Caco-2 (cell line): ENCODE data around the gene H6PD. TPM values are rescaled to one million over a fixed set of nuclear protein-coding genes. Genes with fewer than 3 reads are reported as not detected.

Experiments
- BruUV-seq: library from RNA; stranded (reverse); fragments of 400-500 nt; replicated peaks from 2 replicates; lab custom pipeline; 2021; lab: Mats Ljungman, UMichigan
- CTCF ChIA-PET: fragments of 300-600 bp; sonication (Branson Sonifier 250); formaldehyde crosslinking; loops from one replicate; lab custom pipeline; 2022; ENCODE audit warnings: antibody characterized with exemption; lab: Charles Lee
- POLR2A ChIA-PET: fragments of 300-600 bp; sonication (Branson Sonifier 250); formaldehyde crosslinking; loops from one replicate; lab custom pipeline; 2022; ENCODE audit warnings: antibody characterized with exemption; lab: Charles Lee
- DNase-seq, 2 experiments: peaks; one replicate each; pipeline versions ENCODE4 v3.0.0 to v3.0.0-alpha.2; 2020 to 2022
- H3K27me3 ChIP-seq: replicated peaks from 2 replicates; pipeline ENCODE4 v1.6.0; 2011; ENCODE audit warnings: low read length; ENCODE audit not compliant: control insufficient read depth, insufficient read depth
- H3K36me3 ChIP-seq: 2 replicates; pipeline ENCODE4 v1.5.1; 2011; ENCODE audit warnings: low read length; ENCODE audit not compliant: control insufficient read depth, insufficient read depth
- H3K4me1 ChIP-seq: fragments of 250-450 bp; sonication (Bioruptor Pico); 2 replicates; pipeline ENCODE4 v1.5.1; 2020; ENCODE audit warnings: mild to moderate bottlenecking
- H3K4me3 ChIP-seq: 2 replicates; pipeline ENCODE4 v1.5.1; 2011; ENCODE audit warnings: low read depth, mild to moderate bottlenecking, control low read depth, low read length
- H3K9me3 ChIP-seq: fragments of 250-450 bp; sonication (Bioruptor Pico); 2 replicates; pipeline ENCODE4 v1.5.1; 2020; ENCODE audit warnings: mild to moderate bottlenecking, moderate library complexity
- H3K27ac Mint-ChIP-seq: one replicate; pipeline ENCODE4 v1.8.0; 2022; ENCODE audit warnings: mixed read lengths; ENCODE audit not compliant: unreplicated experiment
- H3K27me3 Mint-ChIP-seq: one replicate; pipeline ENCODE4 v1.8.0; 2022; ENCODE audit warnings: mixed read lengths; ENCODE audit not compliant: insufficient read depth, unreplicated experiment
- H3K36me3 Mint-ChIP-seq: one replicate; pipeline ENCODE4 v1.8.0; 2022; ENCODE audit warnings: mild to moderate bottlenecking, mixed read lengths; ENCODE audit not compliant: insufficient read depth, unreplicated experiment
- H3K4me1 Mint-ChIP-seq: one replicate; pipeline ENCODE4 v1.8.0; 2022; ENCODE audit warnings: low read depth, mixed read lengths; ENCODE audit not compliant: unreplicated experiment
- H3K4me3 Mint-ChIP-seq: one replicate; pipeline ENCODE4 v1.8.0; 2022; ENCODE audit warnings: mild to moderate bottlenecking, moderate library complexity, mixed read lengths; ENCODE audit not compliant: unreplicated experiment
- H3K9me3 Mint-ChIP-seq: one replicate; pipeline ENCODE4 v1.8.0; 2022; ENCODE audit warnings: mixed read lengths; ENCODE audit not compliant: unreplicated experiment
- intact Hi-C: fragments of 100-400 bp; cut with micrococcal nuclease; formaldehyde crosslinking; loops from one replicate; pipeline ENCODE4 v1.10.0; 2022; ENCODE audit not compliant: unreplicated experiment
- total RNA-seq: library from RNA; stranded (reverse); gene quantifications from 2 replicates; pipeline ENCODE4 v1.2.3, GENCODE V29; 2022
- TF ChIP-seq, protein P1 (sequence below), 2 experiments: fragments of 200-600 bp in 1 of 2; IDR thresholded peaks; 1 replicate in 1 of 2; 2 replicates in 1 of 2; pipeline versions ENCODE4 v1.5.1 to v1.8.0; 2011 to 2022; ENCODE audit warnings: antibody characterized with exemption in 1 of 2, control low read depth in 1 of 2, inconsistent platforms in 1 of 2, low read depth in 1 of 2, low read length in 1 of 2, mild to moderate bottlenecking in 1 of 2, moderate library complexity in 1 of 2; ENCODE audit not compliant: insufficient read depth in 1 of 2, severe bottlenecking in 1 of 2, unreplicated experiment in 1 of 2

H6PD gene
- total RNA-seq, 1 experiment from 2014 or later = 13.0 TPM

DNA sequence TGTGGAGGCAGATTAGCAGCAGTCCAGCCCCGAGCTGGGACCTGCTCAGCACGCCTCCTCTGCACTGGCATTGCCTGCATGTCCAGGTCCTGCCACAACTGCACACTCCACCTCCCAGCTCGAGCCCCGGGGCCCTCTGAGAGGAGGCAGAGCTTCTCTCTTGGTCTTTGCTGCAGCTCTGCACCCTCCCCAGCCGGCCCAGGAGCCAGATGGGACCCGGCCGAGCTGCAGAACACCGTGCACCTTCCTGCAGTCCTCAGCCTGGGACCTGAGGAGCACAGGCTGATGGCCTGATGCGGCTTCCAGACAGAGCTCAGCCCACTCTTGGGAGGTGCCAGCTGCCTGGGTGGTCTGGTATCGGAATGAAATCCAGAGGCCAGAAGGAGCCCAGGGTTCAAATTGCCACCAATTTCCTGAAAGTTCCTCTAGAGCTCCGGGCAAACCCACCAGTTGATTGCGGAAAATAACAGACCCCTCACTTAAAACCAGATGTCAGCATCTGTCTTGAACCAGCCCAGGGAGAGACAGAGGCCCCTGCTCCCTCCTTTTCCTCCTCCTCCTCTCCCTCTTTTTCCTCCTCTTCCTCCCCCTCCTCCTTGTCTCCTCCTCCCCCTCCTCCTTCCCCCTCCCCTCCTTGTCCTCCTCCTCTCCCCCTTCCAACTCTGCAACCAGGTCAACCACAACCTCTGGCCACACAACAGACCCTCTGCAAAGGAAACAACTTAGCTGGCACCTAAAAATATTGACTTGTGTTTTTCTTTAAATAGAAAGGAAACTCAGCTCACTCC, 47.5 kb downstream of the H6PD start:
- Mint-ChIP-seq H3K4me1 (peaks cover 12% of the 10 kb centered on the region), H3K36me3 (no peaks in the 10 kb centered on the region), H3K9me3 (no peaks in the 10 kb centered on the region), H3K27ac (no peak overlapping the region), H3K27me3 (no peaks in the 10 kb centered on the region), H3K4me3 (no peak overlapping the region)
- CTCF ChIA-PET = interaction anchor here (1.0 kb wide), 1 partner anchor 292 kb away, joined by 3 read pairs; no protein-coding TSS in a partner anchor
- intact Hi-C loops = loop anchor here (10.0 kb wide), 1 partner anchor 293 kb away; no protein-coding TSS in a partner anchor
- no peaks in the 10 kb centered on the region for H3K36me3 ChIP-seq
- POLR2A ChIA-PET = no interaction called here
- BruUV-seq = no TSS peak
- TF ChIP-seq, protein P1, sequence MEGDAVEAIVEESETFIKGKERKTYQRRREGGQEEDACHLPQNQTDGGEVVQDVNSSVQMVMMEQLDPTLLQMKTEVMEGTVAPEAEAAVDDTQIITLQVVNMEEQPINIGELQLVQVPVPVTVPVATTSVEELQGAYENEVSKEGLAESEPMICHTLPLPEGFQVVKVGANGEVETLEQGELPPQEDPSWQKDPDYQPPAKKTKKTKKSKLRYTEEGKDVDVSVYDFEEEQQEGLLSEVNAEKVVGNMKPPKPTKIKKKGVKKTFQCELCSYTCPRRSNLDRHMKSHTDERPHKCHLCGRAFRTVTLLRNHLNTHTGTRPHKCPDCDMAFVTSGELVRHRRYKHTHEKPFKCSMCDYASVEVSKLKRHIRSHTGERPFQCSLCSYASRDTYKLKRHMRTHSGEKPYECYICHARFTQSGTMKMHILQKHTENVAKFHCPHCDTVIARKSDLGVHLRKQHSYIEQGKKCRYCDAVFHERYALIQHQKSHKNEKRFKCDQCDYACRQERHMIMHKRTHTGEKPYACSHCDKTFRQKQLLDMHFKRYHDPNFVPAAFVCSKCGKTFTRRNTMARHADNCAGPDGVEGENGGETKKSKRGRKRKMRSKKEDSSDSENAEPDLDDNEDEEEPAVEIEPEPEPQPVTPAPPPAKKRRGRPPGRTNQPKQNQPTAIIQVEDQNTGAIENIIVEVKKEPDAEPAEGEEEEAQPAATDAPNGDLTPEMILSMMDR (IDR thresholded peaks at IDR 0.05; ENCODE audit: insufficient read depth in 1 of 2, low read depth in 1 of 2, low read length in 1 of 2, severe bottlenecking in 1 of 2, unreplicated experiment in 1 of 2) = no peak
- H3K27me3 ChIP-seq = no peaks in the 10 kb centered on the region
- H3K9me3 ChIP-seq = peaks cover 3% of the 10 kb centered on the region; the same call in 1 of the 2 replicates
- H3K4me1 ChIP-seq = peaks cover 7% of the 10 kb centered on the region; the same call in 1 of the 2 replicates
- no peak overlapping the region for H3K4me3 ChIP-seq
- DNase-seq = no peak

DNA sequence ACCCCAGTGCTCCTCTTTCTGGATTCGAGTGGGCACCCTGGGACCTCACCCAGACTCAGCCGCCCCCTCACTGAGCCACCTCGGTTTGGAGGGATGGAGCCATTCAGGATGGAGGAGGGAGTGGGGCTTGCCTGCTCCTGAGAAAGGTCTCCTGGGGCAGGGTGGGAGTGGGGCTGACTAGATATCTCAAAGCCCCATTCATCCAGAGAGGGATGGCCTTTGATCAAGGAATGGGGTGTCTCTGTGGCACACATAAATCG, 48.1 kb downstream of the H6PD start:
- Mint-ChIP-seq H3K4me3 (no peak overlapping the region), H3K27me3 (no peaks in the 10 kb centered on the region), H3K27ac (no peak overlapping the region), H3K36me3 (no peaks in the 10 kb centered on the region), H3K4me1 (peaks cover 12% of the 10 kb centered on the region), H3K9me3 (no peaks in the 10 kb centered on the region)
- Histone ChIP-seq H3K36me3 (no peaks in the 10 kb centered on the region), H3K4me3 (no peak overlapping the region), H3K27me3 (no peaks in the 10 kb centered on the region), H3K4me1 (peaks cover 7% of the 10 kb centered on the region; the same call in 1 of the 2 replicates), H3K9me3 (peaks cover 3% of the 10 kb centered on the region; the same call in 1 of the 2 replicates)
- DNase-seq = no peak
- TF ChIP-seq, protein P1 (IDR thresholded peaks at IDR 0.05; ENCODE audit: insufficient read depth in 1 of 2, low read depth in 1 of 2, low read length in 1 of 2, severe bottlenecking in 1 of 2, unreplicated experiment in 1 of 2) = no peak
- no TSS peak for BruUV-seq
- ChIA-PET CTCF (interaction anchor here (1.0 kb wide), 1 partner anchor 291 kb away, joined by 3 read pairs; no protein-coding TSS in a partner anchor), POLR2A (no interaction called here)
- intact Hi-C loops = loop anchor here (10.0 kb wide), 1 partner anchor 292 kb away; no protein-coding TSS in a partner anchor

DNA sequence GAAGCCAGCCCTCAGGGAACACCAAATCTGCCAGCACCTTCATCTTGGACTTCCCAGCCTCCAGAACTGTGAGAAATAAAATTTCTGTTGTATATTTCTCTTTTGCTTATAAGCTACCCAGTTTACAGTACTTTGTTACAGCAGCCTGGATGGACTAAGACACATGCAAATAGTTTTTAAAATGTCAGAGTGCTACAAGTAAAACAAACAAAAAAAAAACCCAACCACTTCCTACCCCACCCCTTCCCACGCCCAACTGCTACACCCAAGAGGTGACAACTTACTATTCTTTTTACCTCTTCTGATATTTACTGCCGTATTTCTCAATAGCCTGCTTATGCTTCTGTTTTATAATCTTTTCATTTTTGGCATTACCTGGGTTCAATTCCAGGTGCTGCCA, 49.5 kb downstream of the H6PD start:
- intact Hi-C loops = loop anchor here (10.0 kb wide), 1 partner anchor 291 kb away; no protein-coding TSS in a partner anchor

More for the DNA sequence above, 49.5 kb downstream of the H6PD start:
- Mint-ChIP-seq H3K36me3 (no peaks in the 10 kb centered on the region), H3K27ac (no peak overlapping the region), H3K4me1 (peaks cover 7% of the 10 kb centered on the region), H3K9me3 (peaks cover 6% of the 10 kb centered on the region), H3K4me3 (no peak overlapping the region), H3K27me3 (no peaks in the 10 kb centered on the region)
- DNase-seq = no peak
- no peak overlapping the region for H3K4me3 ChIP-seq
- H3K9me3 ChIP-seq = peaks cover 13% of the 10 kb centered on the region; the same call in 1 of the 2 replicates
- no TSS peak for BruUV-seq
- H3K27me3 ChIP-seq = no peaks in the 10 kb centered on the region
- ChIA-PET POLR2A (no interaction called here), CTCF (no interaction called here)
- TF ChIP-seq, protein P1 (IDR thresholded peaks at IDR 0.05; ENCODE audit: insufficient read depth in 1 of 2, low read depth in 1 of 2, low read length in 1 of 2, severe bottlenecking in 1 of 2, unreplicated experiment in 1 of 2) = no peak
- peaks cover 4% of the 10 kb centered on the region; the same call in 1 of the 2 replicates for H3K4me1 ChIP-seq
- H3K36me3 ChIP-seq = no peaks in the 10 kb centered on the region
